Measurements from ENCODE around the gene GRK5. TPM values are rescaled to one million over a fixed set of nuclear protein-coding genes. Genes with fewer than 3 reads are reported as not detected.

Gene GRK5
- total RNA-seq, 1 experiment from 2014 or later = 9.8 TPM

DNA sequence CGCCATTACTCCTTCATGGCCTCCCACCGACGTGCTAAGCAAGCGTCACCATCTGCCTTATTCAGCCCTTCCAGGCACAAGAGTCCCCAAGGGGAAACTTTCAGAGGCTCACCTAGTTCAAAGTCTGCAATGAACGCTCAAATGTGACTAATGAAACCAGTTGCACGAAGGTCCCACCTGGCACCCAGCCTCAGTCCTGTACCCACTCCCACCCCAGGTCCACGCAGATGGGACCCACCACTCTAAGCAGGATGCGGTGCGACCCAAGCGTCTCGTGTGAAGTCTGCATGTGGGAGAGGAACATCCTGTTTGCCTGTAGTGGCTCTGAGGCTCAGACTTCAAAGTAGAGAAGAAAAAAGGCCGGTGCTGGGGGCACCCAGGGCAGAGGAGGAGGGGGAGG, 294.8 kb downstream of the GRK5 start:
- DNase-seq (ENCODE audit: low read depth) = no peak

DNA sequence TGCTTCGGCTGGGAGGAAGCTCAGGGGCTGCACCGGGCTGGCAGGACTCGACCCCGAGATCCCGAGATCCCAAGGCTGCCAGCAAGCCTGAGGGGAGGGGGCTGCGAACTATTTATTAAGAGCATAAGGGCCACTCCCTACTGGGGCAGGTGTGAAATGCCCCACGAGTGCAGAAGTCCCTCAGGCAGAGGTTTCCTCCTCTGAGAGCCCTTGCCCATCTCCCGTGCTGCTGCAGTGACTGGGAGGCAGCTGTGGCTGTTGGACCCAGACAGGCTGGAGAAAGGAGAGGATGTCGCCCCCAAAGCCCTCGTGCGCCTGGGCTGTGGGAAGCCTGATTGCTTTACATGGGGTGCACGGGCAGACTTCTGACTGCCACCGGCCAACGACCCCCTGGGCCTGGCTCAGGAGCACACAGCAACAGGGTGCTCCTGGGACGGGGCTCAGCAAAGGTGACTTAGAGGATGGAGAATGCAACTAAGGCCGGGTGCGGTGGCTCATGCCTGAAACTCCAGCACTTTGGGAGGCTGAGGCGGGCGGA, 295.3 kb downstream of the GRK5 start:
- no peak for DNase-seq (ENCODE audit: low read depth)

DNA sequence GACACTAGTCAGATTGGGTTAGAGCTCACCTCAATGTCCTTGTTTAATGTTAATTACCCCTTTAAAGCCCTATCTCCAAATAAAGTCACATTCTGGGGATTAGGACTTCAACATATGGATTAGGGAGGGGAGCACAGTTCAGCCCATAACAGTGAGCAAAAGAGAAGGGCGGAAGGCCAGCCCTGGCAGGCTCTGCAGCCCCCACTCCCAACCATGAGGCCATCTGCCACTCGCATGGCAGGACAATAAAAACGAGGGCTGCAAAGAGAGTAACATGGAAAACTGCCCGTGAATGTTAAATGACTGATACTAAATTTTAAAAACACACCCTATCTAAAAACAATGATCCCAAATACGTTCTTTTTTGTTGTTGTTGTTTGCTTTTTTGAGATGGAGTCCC, 296.4 kb downstream of the GRK5 start:
- no peak for DNase-seq (ENCODE audit: low read depth)

DNA sequence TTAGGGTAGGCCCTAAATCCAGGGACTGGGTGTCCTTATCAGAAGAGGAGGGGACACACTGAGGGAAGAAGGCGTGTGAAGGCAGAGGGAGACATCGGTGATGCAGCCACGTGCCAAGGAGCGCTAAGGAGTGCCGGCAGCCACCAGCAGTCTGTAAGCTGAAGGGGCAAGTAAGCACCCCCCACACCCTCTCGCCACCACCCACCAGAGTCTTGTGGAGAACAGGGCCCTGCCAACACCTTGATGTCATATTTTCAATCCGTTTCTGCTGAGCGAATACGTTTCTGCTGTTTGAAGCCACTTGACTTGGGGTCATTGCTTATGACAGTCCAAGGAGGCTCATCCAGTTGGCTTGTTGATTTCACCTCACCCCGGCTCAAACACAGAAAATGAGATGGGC, 297.3 kb downstream of the GRK5 start:
- DNase-seq (ENCODE audit: low read depth) = no peak

DNA sequence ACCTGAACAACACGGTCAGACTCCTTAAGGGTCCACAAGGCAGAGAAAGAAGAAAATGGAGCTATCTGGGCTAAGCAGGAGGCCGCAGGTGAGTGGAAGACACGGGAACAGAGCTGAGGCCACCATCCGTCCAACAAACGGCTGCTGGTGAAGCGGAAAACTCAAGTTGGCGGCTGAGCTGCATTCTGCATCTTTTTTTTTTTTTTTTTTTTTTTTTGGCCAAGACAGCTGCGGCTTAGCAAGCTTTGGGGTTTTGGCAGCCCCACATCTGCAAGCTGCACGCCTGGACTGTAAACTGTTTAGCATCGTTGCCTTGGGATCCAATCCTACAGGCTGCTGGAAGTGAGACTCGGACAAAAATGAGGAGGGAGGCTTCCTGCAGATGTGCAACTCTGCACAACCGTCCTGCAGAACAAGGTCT, 297.8 kb downstream of the GRK5 start:
- no peak for DNase-seq (ENCODE audit: low read depth)

Other genes with a start within 250 kb of the GRK5 start
- gene NANOS1, start 177.9 kb upstream of the GRK5 start, total RNA-seq (2014; rRNA removed; shearing (Covaris generic)) = 3.7 and 4.7 TPM in 2 replicates
- gene EIF3A, start 126.8 kb upstream of the GRK5 start, total RNA-seq (2014; rRNA removed; shearing (Covaris generic)) = 81.6 and 82.6 TPM in 2 replicates
- gene DENND10, start 103.5 kb upstream of the GRK5 start, total RNA-seq (2014; rRNA removed; shearing (Covaris generic)) = 19.1 and 36.2 TPM in 2 replicates
- 14.1 and 27.9 TPM in 2 replicates for gene SFXN4, start 41.9 kb upstream of the GRK5 start, total RNA-seq (2014; rRNA removed; shearing (Covaris generic))
- gene PRDX3, start 28.8 kb upstream of the GRK5 start, total RNA-seq (2014; rRNA removed; shearing (Covaris generic)) = 171 and 179 TPM in 2 replicates

Data from Daoy (cell line).